Measurements from ENCODE around the gene TEX54.

- TF ChIP-seq EZH2 (IDR thresholded peaks at IDR 0.05; ENCODE audit: borderline replicate concordance, low read length) (no peak), CTCF (IDR thresholded peaks at IDR 0.05; ENCODE audit: low read length) (no peak)
Measured at GRCh38 chr11:62852523-62853188, 20.0 kb upstream of the TEX54 start.

All from OCI-LY1 (cell line).